CD4-positive, alpha-beta T cell (primary cell): ENCODE results near the gene OLFM1. TPM values are rescaled to one million over a fixed set of nuclear protein-coding genes. Genes with fewer than 3 reads are reported as not detected.

Source experiments
- ATAC-seq: fragments of 200-7000 bp; cut with Tn5 transposase; one replicate; pipeline ENCODE4 v1.10.0; 2022; ENCODE audit warnings: mild to moderate bottlenecking; ENCODE audit not compliant: poor library complexity
- CTCF ChIA-PET: fragments of 350-600 bp; sonication (Branson Sonifier 250); formaldehyde crosslinking; loops from one replicate; lab custom pipeline; 2021; ENCODE audit warnings: antibody characterized with exemption, inconsistent platforms; lab: Charles Lee
- POLR2A ChIA-PET: fragments of 350-600 bp; sonication (Branson Sonifier 250); formaldehyde crosslinking; loops from one replicate; lab custom pipeline; 2021; ENCODE audit warnings: antibody characterized with exemption, inconsistent platforms; lab: Charles Lee
- DNase-seq, 14 experiments: peaks; one replicate each; pipeline ENCODE4 v3.0.0-alpha.2; 2013 to 2020; ENCODE audit warnings: mixed read lengths in 2 of 14
- H3K27ac ChIP-seq, 2 donors: one replicate each; pipeline versions ENCODE4 v1.5.1 to v1.7.0; 2013; ENCODE audit warnings: low read length in 2 of 2, low read depth in 1 of 2, mild to moderate bottlenecking in 1 of 2
- H3K27me3 ChIP-seq, 2 experiments: 1 replicate in 1 of 2; 2 replicates in 1 of 2; pipeline versions ENCODE4 v1.6.1 to v1.7.0; 2013; ENCODE audit warnings: low read length in 2 of 2, control low read depth in 1 of 2, mild to moderate bottlenecking in 1 of 2, moderate library complexity in 1 of 2; ENCODE audit not compliant: insufficient read depth in 2 of 2, control insufficient read depth in 1 of 2
- H3K36me3 ChIP-seq: one replicate; pipeline ENCODE4 v1.6.1; 2013; ENCODE audit warnings: low read length, control low read depth; ENCODE audit not compliant: insufficient read depth
- H3K4me1 ChIP-seq: one replicate; pipeline ENCODE4 v1.6.1; 2013; ENCODE audit warnings: low read length, control low read depth; ENCODE audit not compliant: insufficient read depth
- H3K4me3 ChIP-seq: one replicate; pipeline ENCODE4 v1.5.1; 2013; ENCODE audit warnings: mild to moderate bottlenecking, low read length, moderate library complexity
- H3K9me3 ChIP-seq, 2 experiments: 1 replicate in 1 of 2; 2 replicates in 1 of 2; pipeline versions ENCODE4 v1.6.1 to v1.7.0; 2013; ENCODE audit warnings: low read length in 2 of 2, mild to moderate bottlenecking in 2 of 2, control low read depth in 1 of 2, moderate library complexity in 1 of 2; ENCODE audit not compliant: control insufficient read depth in 1 of 2, insufficient read depth in 1 of 2
- H3K27ac Mint-ChIP-seq: one replicate; pipeline ENCODE4 v1.8.0; 2020; ENCODE audit warnings: mixed read lengths
- H3K27me3 Mint-ChIP-seq: one replicate; pipeline ENCODE4 v1.8.0; 2021; ENCODE audit warnings: mixed read lengths
- H3K36me3 Mint-ChIP-seq: one replicate; pipeline ENCODE4 v1.8.0; 2021; ENCODE audit warnings: low read depth, mixed read lengths
- H3K4me1 Mint-ChIP-seq: one replicate; pipeline ENCODE4 v1.8.0; 2021; ENCODE audit warnings: low read depth, mixed read lengths
- H3K4me3 Mint-ChIP-seq: one replicate; pipeline ENCODE4 v1.8.0; 2020; ENCODE audit warnings: mild to moderate bottlenecking, mixed read lengths
- H3K9me3 Mint-ChIP-seq: one replicate; pipeline ENCODE4 v1.8.0; 2020; ENCODE audit warnings: mixed read lengths
- intact Hi-C, 2 experiments: fragments of 100-400 bp; cut with DNase I in 1 of 2; cut with micrococcal nuclease in 1 of 2; formaldehyde crosslinking; loops; one replicate each; pipeline versions ENCODE4 v1.15.1 to v1.9.0; 2023 to 2025; cut with DNase I, micrococcal nuclease
- total RNA-seq, 174 experiments: library from RNA in 2 of 174; stranded (reverse) in 2 of 174; gene quantifications; one replicate each; pipeline ENCODE4 v1.2.3 and lab custom pipeline; 2021 to 2026
- TF ChIP-seq, protein P1 (sequence below): fragments of 200-600 bp; IDR thresholded peaks from one replicate; pipeline ENCODE4 v1.8.0; 2022; ENCODE audit warnings: antibody characterized with exemption, mild to moderate bottlenecking

OLFM1 gene
- total RNA-seq, 2 experiments from 2014 or later, result not detected

DNA sequence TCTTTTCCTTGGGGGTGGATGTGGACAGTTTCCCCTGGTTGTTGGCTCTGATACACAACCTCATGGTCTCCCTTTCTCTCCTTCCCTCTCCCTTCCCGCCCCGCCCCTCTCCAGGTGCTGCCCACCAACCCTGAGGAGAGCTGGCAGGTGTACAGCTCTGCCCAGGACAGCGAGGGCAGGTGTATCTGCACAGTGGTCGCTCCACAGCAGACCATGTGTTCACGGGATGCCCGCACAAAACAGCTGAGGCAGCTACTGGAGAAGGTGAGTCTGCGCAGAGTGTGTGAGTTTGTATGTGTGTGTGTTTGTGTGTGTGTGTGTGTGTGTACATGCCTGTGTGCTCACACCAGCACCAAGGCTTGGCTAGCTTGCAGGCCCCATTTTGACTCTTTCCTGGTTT, 2.6 kb downstream of the OLFM1 start:
- no peaks in the 10 kb centered on the region for H3K4me1 ChIP-seq
- peaks cover 1% of the 10 kb centered on the region for H3K9me3 Mint-ChIP-seq
- TF ChIP-seq, protein P1, sequence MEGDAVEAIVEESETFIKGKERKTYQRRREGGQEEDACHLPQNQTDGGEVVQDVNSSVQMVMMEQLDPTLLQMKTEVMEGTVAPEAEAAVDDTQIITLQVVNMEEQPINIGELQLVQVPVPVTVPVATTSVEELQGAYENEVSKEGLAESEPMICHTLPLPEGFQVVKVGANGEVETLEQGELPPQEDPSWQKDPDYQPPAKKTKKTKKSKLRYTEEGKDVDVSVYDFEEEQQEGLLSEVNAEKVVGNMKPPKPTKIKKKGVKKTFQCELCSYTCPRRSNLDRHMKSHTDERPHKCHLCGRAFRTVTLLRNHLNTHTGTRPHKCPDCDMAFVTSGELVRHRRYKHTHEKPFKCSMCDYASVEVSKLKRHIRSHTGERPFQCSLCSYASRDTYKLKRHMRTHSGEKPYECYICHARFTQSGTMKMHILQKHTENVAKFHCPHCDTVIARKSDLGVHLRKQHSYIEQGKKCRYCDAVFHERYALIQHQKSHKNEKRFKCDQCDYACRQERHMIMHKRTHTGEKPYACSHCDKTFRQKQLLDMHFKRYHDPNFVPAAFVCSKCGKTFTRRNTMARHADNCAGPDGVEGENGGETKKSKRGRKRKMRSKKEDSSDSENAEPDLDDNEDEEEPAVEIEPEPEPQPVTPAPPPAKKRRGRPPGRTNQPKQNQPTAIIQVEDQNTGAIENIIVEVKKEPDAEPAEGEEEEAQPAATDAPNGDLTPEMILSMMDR, result no peak
- ChIA-PET POLR2A (no interaction called here), CTCF (no interaction called here)
- intact Hi-C loops, result no loop called here
- no peak overlapping the region for H3K27ac ChIP-seq
- H3K4me3 ChIP-seq, result no peak overlapping the region
- H3K27ac Mint-ChIP-seq, result no peak overlapping the region
- ATAC-seq, result no peak
- no peaks in the 10 kb centered on the region for H3K36me3 ChIP-seq
- H3K27me3 ChIP-seq, result peaks cover 37 to 55% of the 10 kb centered on the region in 2 experiments
- peaks cover 5% of the 10 kb centered on the region for H3K4me1 Mint-ChIP-seq
- no peaks in the 10 kb centered on the region for H3K36me3 Mint-ChIP-seq
- no peak overlapping the region for H3K4me3 Mint-ChIP-seq
- H3K27me3 Mint-ChIP-seq, result peaks cover 68% of the 10 kb centered on the region
- peaks cover 0 to 18% of the 10 kb centered on the region in 2 experiments for H3K9me3 ChIP-seq
- DNase-seq, result no peak

DNA sequence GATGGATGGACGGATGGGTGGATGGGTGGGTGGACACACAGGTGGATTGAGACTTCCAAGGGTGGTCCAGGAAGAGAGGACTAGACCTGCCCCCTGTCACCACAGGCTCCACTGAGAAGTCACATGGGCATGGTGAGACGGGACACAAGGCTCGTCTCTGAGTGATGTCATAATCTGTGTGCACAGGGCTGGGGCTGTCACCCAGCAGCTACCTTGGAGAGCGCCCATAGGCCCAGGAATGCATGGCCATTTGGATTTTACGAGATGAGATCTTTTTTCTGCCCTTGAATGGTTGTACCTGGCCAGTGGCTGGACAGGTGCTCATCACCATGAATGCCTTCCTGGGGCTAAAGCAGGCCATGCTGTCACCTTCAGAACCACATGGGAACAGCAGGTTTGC, 3.1 kb downstream of the OLFM1 start:
- Histone ChIP-seq H3K36me3 (no peaks in the 10 kb centered on the region), H3K9me3 (peaks cover 0 to 18% of the 10 kb centered on the region in 2 experiments), H3K4me3 (no peak overlapping the region), H3K27ac (no peak overlapping the region), H3K27me3 (peaks cover 35 to 50% of the 10 kb centered on the region in 2 experiments), H3K4me1 (no peaks in the 10 kb centered on the region)
- peaks cover 5% of the 10 kb centered on the region for H3K4me1 Mint-ChIP-seq
- intact Hi-C loops, result no loop called here
- CTCF ChIA-PET, result no interaction called here
- H3K9me3 Mint-ChIP-seq, result peaks cover 4% of the 10 kb centered on the region
- H3K27me3 Mint-ChIP-seq, result peaks cover 68% of the 10 kb centered on the region
- no peak overlapping the region for H3K27ac Mint-ChIP-seq
- no peaks in the 10 kb centered on the region for H3K36me3 Mint-ChIP-seq
- no peak overlapping the region for H3K4me3 Mint-ChIP-seq
- ATAC-seq (no peak), DNase-seq (no peak)
- POLR2A ChIA-PET, result no interaction called here
- TF ChIP-seq, protein P1, result no peak

DNA sequence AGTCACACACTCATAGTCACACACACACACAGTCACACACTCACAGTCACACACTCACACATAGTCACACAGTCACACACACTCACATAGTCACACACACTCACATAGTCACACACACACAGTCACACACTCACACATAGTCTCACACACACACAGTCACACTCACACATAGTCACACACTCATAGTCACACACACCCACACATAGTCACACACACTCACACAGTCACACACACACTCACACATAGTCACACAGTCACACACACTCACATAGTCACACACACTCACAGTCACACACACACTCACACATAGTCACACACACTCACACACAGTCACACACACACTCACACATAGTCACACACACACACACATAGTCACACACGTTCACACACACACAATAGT, 4.1 kb downstream of the OLFM1 start:
- Histone ChIP-seq H3K9me3 (peaks cover 0 to 19% of the 10 kb centered on the region in 2 experiments), H3K36me3 (no peaks in the 10 kb centered on the region), H3K27me3 (peaks cover 29 to 46% of the 10 kb centered on the region in 2 experiments), H3K27ac (no peak overlapping the region), H3K4me1 (no peaks in the 10 kb centered on the region), H3K4me3 (no peak overlapping the region)
- no peak for DNase-seq
- CTCF ChIA-PET, result no interaction called here
- no peak overlapping the region for H3K27ac Mint-ChIP-seq
- no peak for ATAC-seq
- intact Hi-C loops, result no loop called here
- peaks cover 61% of the 10 kb centered on the region for H3K27me3 Mint-ChIP-seq
- no peaks in the 10 kb centered on the region for H3K36me3 Mint-ChIP-seq
- no peaks in the 10 kb centered on the region for H3K4me1 Mint-ChIP-seq
- no peak overlapping the region for H3K4me3 Mint-ChIP-seq
- POLR2A ChIA-PET, result no interaction called here
- H3K9me3 Mint-ChIP-seq, result peaks cover 4% of the 10 kb centered on the region
- TF ChIP-seq, protein P1, result no peak
